KG1 (cell line): ENCODE data around the gene NUTM2F.
A peak's percentile ranks its signal among the peaks of the same experiment; 100 is the strongest.
"Not testable (repeated sequence)": the region's sequence is repeated elsewhere in the genome, so short reads cannot be mapped to it uniquely, and the experiment has no call there.

Source experiments
- DNase-seq: peaks from one replicate; lab custom pipeline; 2025; lab: John Stamatoyannopoulos, UW

The NUTM2F gene, protein sequence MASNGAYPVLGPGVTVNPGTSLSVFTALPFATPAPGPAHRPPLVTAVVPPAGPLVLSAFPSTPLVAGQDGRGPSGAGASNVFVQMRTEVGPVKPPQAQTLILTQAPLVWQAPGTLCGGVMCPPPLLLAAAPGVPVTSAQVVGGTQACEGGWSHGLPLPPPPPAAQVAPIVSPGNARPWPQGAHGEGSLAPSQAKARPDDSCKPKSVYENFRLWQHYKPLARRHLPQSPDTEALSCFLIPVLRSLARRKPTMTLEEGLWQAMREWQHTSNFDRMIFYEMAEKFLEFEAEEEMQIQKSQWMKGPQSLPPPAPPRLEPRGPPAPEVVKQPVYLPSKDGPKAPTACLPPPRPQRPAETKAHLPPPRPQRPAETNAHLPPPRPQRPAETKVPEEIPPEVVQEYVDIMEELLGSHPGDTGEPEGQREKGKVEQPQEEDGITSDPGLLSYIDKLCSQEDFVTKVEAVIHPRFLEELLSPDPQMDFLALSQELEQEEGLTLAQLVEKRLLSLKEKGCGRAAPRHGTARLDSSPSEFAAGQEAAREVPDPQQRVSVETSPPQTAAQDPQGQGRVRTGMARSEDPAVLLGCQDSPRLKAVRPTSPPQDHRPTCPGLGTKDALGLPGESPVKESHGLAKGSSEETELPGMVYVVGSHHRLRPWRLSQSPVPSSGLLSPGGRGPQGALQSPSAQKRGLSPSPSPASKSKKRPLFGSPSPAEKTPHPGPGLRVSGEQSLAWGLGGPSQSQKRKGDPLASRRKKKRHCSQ

DNA sequence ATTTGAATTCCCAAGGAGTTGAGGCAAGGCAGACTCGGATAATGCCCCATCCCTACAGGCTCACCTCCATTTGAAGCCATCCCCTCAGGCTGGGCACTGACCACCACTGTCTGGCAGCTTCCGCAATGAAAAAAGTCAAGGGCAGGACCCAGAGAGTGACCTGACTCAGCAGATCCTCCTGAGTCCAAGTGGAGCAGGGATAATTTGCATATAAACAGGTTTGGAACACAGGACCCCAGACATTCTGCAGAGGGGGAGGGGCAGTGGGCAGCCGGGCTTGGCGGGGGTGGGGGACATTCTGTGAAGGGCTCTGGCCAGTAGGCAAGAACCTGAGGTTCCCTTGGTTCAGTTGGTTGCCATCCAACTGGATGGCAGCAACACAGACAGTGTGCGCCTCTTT, at the start of gene NUTM2F:
Gene NUTM2F (minus strand): TSS at position 101 of the 400 bp plus-strand sequence. CDS start 21 bp downstream, at position 80.
- not testable (repeated sequence) for DNase-seq

DNA sequence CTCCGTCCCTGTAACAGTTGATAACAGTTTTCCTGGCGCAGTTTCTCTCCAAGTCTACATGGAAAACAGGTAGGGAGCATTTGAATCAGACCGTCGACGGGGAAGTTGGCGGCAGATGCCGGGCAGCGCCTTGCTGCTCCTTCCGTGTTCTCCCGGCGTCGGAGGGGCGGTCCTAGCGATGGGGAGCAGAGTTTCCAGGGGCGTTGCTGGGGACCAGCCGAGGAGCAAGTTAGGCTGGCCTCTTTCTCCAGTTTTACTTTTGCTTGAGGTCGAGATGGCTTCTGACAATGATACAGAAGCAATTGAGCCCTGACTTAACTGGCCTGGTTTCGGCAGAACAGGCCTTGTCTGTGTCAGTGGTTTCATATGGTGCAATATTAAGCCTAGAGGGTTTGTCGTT, 46.8 kb upstream of the NUTM2F start:
- DNase-seq: not testable (repeated sequence)

DNA sequence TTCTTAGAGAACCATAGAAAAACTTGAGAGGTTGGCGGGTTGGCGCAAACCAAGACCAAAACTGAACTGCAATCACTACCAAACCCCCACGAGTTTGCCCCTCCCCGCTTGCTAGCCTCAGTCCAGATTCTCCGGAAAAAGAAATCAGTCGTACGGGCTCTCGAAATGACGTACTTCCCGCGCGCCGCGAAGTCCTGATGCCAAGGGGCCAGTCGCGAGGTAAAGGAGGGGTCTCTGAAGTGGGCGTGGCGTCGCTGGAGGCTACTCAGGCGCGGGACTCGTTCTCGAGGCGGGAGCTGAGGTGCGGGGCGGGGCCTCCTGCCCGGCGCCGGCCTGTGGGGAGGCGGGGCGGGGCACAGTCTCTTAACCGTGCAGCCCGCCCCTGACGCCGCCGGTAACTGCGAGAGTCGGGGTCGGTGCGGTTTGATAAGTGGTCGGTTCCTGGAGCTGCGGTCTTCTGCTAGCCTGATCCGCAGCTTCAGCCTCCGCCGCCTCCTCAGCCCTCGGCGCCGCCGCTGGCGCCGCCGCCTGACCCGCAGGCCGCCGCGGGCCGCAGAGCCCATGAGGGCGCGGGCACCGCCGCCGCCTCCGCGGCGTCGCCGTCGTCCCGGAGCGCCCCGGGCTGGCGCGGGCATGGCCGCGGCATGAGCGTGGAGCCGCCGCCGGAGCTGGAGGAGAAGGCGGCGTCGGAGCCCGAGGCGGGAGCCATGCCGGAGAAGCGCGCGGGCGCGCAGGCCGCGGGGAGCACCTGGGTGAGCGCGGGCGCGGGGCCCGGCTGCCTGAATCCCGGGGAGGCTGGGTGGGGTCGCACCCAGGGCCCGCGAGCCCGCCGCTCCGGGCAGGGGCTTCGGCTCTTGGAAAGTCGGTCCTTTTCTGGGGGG, 46.0 kb upstream of the NUTM2F start:
- DNase-seq: peak; percentile 62

DNA sequence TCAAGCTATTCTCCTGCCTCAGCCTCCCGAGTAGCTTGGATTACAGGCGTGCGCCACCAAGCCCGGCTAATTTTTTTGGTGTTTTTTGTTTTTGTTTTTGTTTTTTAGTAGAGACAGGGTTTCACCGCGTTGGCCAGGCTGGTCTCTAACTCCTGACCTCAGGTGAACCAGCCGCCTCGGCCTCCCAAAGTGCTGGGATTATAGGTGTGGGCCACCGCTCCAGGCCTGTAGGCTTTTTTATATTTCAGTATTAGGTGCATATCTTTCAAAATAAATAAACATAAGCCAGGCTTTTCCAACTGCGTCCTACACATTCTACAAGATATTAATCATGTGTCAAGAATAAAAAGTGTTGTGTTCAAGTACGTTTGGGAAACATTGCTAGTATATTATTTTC, 45.3 kb upstream of the NUTM2F start:
- not testable (repeated sequence) for DNase-seq

DNA sequence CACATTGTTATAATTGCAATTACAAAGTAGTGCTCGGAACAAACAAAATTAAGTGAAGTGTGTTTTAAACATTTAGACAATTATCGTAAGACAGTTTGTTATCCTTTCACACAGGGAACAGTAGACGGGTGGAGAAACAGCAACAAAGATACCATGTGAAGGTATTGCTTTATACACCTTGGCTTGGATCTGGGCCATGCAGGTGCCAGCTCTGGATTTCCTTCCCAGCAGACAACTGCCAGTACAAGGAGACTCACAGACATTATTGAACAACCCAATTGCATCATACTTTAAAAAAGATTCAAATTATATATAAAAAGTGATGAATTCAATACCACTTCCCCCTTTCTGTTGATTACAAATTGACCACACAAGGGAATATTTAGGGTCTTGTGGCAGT, 41.8 kb upstream of the NUTM2F start:
- DNase-seq: not testable (repeated sequence)

DNA sequence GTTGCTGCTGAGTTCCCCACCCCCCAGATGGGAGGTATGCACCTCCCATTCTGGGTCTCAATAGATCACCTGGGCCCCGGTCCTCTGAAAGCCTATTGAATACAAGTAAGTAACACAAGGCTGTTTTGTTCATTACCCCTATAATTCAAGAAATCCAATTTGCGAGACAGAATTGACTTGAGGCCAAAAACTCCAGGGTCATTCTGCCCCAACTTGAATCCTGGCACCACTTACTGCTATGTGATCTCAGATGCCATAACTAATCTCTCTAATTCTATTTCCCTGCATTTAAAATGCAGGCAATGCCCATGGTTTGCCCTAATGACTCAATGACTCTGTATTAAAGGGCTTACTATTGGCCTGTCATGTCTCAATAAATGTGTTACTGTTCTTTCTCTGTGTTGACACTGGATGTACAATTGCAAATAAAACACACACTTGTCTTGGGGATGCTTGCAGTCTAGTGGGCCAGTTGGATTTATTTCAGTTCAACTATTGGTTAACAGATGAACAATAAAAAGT, 35.7 kb upstream of the NUTM2F start:
- not testable (repeated sequence) for DNase-seq

DNA sequence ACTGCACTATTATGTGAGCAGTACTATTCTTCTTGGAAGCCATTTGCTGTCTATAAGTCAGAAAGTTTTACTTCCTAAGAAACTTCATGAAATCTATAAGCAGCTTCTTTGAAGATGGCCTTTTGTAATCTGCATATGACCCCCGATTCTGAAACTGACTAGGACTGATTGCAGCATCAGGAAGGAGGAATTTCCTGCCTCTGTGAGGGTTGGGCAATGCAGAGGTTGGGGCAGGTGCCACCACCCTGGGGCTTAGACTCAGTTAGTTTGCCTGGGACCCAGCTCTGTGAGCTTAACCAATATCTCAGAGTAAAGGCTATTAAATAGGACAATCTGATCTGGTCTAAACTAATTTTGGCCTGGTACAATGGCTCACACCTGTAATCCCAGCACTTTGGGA, 28.7 kb upstream of the NUTM2F start:
- not testable (repeated sequence) for DNase-seq

DNA sequence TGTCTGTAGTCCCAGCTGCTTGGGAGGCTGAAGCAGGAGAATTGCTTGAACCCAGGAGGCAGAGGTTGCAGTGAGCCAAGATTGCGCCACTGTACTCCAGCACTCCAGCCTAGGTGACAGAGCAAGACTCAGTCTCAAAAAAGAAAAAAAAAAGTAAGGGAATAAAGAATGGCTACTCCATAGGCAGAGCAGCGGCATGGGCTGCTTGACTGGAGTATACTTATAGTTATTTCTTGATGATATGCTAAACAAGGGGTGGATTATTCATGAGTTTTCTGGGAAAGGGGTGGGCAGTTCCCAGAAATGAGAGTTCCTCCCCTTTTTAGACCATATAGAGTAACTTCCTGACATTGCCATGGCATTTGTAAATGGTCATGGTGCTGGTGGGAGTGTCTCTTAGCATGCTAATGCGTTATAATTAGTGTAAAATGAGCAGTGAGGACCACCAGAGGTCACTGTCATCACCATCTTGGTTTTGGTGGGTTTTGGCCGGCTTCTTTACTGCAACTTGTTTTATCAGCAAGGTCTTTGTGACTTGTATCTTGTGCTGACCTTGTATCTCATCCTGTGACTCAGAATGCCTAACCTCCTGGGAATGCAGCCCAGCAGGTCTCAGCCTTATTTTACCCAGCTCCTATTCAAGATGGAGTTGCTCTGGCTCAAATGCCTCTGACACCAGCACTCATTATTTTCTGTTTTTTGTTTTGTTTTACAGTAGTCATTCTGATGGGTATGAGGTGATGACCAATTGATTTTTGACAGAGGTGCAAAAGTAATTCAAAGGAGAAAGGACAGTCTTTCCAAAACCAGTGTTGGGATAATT, 23.7 kb upstream of the NUTM2F start:
- not testable (repeated sequence) for DNase-seq

DNA sequence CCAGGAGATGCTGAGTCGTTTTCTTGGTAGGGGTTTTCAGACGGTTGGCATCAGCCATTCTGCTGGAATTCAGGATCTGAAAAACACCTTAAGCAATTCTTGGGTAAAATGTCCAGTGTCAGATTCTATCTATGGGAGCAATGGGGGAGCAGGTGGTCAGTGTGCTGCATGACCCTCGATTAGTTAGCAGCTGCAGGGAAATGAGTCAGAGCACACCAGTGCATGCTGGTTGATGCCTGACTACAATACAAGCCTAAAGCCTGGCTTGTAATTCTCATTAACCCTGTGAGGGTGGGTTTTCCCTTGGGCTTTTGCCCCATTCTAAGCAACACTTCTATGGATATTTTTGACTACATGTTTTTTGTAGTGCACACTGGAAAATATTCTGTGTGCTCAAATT, 20.3 kb upstream of the NUTM2F start:
- not testable (repeated sequence) for DNase-seq

DNA sequence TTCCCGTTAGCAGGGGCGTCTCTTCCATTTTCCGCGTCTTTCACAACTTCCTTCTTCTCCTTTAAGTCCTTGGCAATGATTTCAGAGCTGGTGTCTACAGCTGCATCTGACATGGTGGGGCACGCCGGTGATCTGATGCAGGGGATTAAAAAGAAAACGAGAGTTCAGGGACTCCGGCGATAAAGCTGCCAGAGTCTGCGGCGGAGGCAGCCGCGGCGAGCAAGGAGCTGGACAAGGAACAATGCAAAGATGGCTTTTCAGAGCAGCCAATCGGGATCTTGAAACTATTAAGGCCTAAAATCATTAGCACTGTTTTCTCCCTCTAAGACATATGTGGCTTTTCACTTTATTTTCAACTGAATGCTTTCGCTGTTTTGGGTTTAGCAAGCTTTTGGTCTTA, 19.0 kb upstream of the NUTM2F start:
- DNase-seq: not testable (repeated sequence)

DNA sequence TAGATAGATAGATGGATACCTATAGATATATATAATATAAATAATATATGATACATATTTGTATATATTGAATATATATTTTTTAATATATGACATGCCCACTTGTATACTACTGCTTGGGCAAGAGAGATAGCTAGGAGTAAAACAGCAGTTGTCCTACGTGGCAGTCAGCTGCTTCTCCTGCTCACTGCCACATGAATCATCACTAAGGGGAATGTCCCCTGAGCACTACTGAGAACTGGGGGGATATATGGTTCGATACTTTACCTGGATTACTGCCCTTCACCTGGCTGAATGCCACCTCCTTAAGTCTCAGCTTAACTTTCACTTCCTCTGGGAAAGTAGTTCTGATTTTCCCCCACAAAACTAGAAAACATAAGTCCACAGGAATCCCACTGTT, 13.3 kb upstream of the NUTM2F start:
- not testable (repeated sequence) for DNase-seq

DNA sequence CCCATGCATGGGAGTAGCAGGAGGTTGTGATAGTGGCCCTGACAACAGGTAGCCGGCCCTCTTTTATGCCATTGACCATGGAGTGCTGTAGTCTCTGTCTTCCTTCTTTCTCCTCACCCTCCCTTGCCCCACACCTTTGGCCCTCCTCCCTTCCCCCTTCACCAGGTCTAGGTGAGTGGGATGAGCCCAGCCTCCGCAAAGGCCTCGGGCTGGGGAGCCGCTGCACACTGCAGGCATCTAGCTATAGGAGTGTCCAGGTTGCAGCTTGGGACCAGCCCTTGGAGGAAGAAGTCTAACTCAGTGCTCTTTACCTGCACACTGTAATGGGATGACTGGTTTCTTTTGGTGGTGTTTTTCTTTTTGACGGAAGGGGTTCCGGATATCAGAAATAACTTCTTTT, 12.3 kb upstream of the NUTM2F start:
- DNase-seq: not testable (repeated sequence)

DNA sequence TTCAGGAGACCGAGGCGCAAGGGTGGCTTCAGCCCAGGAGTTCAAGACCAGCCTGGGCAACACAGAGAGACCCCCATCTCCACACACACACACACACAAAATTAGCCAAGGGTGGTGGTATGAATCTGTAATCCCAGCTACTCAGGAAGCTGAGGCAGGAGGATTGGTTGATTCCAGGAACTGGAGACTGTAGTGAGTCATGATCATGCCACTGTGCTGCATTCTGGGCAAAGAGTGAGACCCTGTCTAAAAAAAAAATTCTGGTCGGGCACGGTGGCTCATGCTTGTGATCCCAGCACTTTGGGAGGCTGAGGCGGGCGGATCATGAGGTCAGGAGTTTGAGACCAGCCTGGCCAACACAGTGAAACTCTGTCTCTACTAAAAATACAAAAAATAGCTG, 11.2 kb upstream of the NUTM2F start:
- not testable (repeated sequence) for DNase-seq

DNA sequence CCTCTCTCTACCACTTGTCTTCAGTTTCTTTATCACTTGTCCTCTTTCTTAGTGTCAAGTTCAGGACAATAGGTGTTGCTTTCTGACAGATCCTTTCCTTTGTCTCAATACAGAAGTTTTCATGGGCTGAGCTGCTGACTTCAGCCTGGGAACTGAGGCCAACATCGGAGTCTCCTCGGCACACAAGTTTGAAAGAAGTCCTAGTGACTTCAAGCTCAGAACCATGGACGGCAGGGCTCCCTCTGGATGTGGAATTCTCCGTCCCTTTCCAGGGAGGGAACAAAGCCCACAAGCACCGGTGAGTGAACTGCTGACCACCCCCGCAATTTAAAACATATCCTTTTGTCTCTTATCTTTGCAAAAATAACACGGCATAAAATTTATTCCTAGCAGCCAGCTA, 10.3 kb upstream of the NUTM2F start:
- not testable (repeated sequence) for DNase-seq

DNA sequence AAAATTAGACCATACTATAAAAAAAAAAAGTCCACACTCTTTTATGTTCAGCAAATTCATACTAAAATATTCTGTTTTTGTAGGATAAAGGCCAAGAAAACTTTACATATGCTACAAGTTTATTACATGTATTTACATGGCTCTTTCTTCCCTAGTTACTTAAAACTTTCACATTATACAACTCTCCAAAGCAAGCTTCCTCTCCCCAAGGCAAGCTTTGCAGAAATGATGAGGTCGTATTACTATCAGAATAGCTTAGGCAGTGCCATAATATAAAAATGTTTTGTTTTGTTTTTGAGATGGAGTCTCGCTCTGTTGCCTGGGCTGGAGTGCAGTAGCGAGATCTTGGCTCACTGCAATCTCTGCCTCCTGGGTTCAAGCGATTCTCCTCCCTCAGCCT, 8.0 kb upstream of the NUTM2F start:
- not testable (repeated sequence) for DNase-seq

DNA sequence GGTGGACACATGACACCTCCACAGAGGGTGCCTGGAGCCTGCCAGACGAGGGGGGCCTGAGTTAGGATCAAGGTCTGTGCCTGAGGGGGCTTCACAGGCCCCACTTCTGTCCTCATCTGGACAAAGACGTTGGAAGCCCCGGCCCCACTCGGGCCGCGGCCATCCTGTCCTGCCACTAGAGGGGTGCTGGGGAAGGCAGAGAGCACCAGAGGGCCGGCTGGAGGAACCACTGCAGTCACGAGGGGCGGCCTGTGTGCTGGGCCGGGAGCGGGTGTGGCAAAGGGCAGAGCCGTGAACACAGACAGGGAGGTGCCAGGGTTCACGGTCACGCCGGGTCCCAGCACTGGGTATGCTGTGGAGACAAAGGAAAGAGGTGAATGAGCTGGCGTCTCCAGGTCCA, 2.9 kb downstream of the NUTM2F start:
- not testable (repeated sequence) for DNase-seq

DNA sequence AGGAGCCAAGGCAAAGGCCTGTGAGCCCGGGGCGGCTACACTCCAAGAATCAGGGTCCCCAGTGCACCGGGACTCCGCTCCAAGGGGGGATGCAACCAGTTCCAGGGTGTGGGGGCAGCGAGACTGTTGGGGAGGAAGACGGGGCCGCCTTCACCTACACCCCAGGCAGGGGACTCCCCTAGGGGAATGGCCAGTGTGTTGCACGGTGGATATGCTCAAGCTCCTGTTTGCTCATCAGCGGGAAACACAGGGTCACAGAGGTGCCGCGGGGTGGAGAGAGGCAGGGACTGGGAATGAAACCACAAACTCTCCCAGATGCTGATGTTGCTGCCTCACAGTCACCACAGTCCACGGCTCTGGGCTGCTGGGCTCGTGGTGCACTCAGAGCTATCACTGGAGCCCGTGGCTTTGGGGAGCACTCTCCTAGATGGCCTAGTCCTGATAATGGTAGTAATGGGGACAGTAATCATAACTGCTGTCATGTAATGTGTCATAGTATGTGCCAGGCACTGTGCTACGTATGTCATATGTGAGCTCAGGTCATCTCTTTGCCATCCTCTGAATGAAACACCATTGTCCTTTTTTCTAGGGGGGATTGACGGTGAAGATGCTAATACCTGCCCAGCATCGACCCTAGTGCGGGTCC, 5.2 kb downstream of the NUTM2F start:
- not testable (repeated sequence) for DNase-seq

DNA sequence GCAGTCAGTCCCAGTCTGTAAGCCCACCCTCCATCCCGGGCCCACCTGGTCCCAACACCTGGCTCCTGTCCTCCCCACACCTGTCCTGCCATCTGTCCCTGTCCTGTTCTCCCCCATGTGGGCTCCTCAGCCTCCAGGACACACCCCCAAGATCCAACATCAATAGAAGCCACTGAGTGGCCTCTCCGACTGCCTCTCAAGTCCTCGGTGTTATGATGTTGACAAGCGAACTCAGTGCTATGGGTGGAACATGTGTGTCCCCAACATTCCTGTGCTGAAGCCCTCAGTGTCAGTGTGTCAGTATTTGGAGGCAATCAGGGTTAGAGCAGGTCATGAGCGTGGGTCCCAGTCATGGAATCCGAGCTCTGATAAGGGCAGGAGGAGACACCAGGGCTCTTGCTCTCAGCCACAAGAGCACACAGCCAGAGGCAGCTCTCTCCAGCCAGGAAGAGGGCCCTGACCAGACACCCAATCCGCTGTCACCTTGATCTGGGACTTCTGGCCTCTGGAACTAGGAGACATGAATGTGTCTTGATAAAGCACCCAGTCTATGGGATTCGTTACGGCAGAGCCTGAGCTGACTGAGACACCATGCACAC, 6.0 kb downstream of the NUTM2F start:
- DNase-seq: not testable (repeated sequence)

DNA sequence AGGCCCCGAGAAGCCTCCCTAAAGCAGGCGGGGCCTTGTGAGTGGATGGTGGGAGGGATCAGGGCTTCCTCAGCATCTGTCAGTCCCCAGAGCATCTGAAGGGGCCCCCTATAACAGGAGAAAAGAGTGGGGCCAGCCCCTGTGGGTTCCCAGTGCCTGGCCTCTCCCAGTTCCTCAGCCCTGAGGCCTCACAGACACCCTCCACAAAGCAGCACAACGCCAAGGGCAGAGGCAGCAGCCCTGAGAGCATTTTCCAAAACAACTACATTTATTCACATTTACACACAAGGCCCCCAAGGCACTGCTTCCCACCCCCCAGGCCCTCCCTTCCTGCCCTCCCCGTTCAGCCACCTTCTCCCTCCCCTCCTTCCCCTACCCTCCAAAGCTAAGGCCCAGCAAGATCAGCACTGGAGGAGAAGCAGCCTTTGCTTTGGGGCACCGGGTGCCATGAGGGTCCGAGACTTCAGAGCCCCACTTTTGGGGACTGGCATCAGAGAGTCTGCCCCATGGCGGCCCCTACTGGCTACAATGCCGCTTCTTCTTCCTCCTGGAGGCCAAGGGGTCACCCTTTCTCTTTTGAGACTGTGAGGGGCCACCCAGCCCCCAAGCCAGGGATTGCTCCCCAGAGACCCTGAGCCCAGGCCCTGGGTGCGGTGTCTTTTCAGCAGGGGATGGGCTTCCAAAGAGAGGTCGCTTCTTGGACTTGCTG, 10.3 kb downstream of the NUTM2F start:
- not testable (repeated sequence) for DNase-seq
